HG03432 (cell line): ENCODE data around the gene PRAC2.

Source experiments
- ATAC-seq: cut with Tn5 transposase; IDR thresholded peaks from one replicate; pipeline ENCODE4 v1.9.1; 2021; ENCODE audit warnings: mild to moderate bottlenecking, moderate library complexity; ENCODE audit not compliant: unreplicated experiment

Gene PRAC2

GRCh38 chr17:48753794-48754499 is 31.0 kb downstream of the PRAC2 start:
- no peak for ATAC-seq

GRCh38 chr17:48754500-48755261 is 31.7 kb downstream of the PRAC2 start:
- ATAC-seq: no peak

GRCh38 chr17:48755356-48755755 is 32.4 kb downstream of the PRAC2 start:
- no peak for ATAC-seq

- ATAC-seq: no peak
Measured at GRCh38 chr17:48756830-48757251, 33.9 kb downstream of the PRAC2 start.

GRCh38 chr17:48757524-48757961 is 34.6 kb downstream of the PRAC2 start:
- ATAC-seq: no peak

- no peak for ATAC-seq
Measured at GRCh38 chr17:48759288-48759687, 36.3 kb downstream of the PRAC2 start.

GRCh38 chr17:48760411-48760810 is 37.4 kb downstream of the PRAC2 start:
- no peak for ATAC-seq

GRCh38 chr17:48761114-48761513 is 38.1 kb downstream of the PRAC2 start:
- no peak for ATAC-seq

- ATAC-seq: no peak
Measured at GRCh38 chr17:48767263-48767774, 44.3 kb downstream of the PRAC2 start.

- ATAC-seq: no peak
Measured at GRCh38 chr17:48769009-48769675, 46.2 kb downstream of the PRAC2 start.

- ATAC-seq: no peak
Measured at GRCh38 chr17:48770954-48771353, 48.0 kb downstream of the PRAC2 start.

- no peak for ATAC-seq
Measured at GRCh38 chr17:48773245-48773644, 50.3 kb downstream of the PRAC2 start.
